Measurements from ENCODE around the gene LRRK2. TPM values are rescaled to one million over a fixed set of nuclear protein-coding genes. Genes with fewer than 3 reads are reported as not detected.

LRRK2 gene
- total RNA-seq (ENCODE audit: unreplicated experiment) = 0.26 TPM
- long read RNA-seq = 0 reads

- H3K4me3 Mint-ChIP-seq (ENCODE audit: unreplicated experiment) = peak within 1 kb of the TSS; percentile 91
- no peaks in the 10 kb centered on the region for H3K9me3 Mint-ChIP-seq (ENCODE audit: unreplicated experiment)
- peak; percentile 46 for DNase-seq (ENCODE audit: low spot score)
- H3K27me3 Mint-ChIP-seq (ENCODE audit: unreplicated experiment) = peaks cover 5% of the 10 kb centered on the region
- no peaks in the 10 kb centered on the region for H3K36me3 Mint-ChIP-seq (ENCODE audit: low read depth, unreplicated experiment)
- H3K4me1 Mint-ChIP-seq (ENCODE audit: unreplicated experiment) = peaks cover 12% of the 10 kb centered on the region
- TF ChIP-seq CTCF (IDR thresholded peaks at IDR 0.05; ENCODE audit: unreplicated experiment) = no peak
- no peak within 1 kb of the TSS for H3K27ac Mint-ChIP-seq (ENCODE audit: unreplicated experiment)
Observed at GRCh38 chr12:40224439-40225291, at the start of gene LRRK2. Gene LRRK2 (plus strand): TSS chr12:40224997. CDS start chr12:40225132, 135 bp downstream.

- no peaks in the 10 kb centered on the region for H3K4me1 Mint-ChIP-seq (ENCODE audit: unreplicated experiment)
Observed at GRCh38 chr12:40175045-40175444, 49.8 kb upstream of the LRRK2 start.

GRCh38 chr12:40175489-40175888, 49.3 kb upstream of the LRRK2 start:
- Mint-ChIP-seq H3K36me3 (ENCODE audit: low read depth, unreplicated experiment) (no peaks in the 10 kb centered on the region), H3K9me3 (ENCODE audit: unreplicated experiment) (no peaks in the 10 kb centered on the region), H3K27me3 (ENCODE audit: unreplicated experiment) (no peaks in the 10 kb centered on the region), H3K4me1 (ENCODE audit: unreplicated experiment) (no peaks in the 10 kb centered on the region), H3K4me3 (ENCODE audit: unreplicated experiment) (no peak overlapping the region), H3K27ac (ENCODE audit: unreplicated experiment) (no peak overlapping the region)
- no peak for TF ChIP-seq CTCF (IDR thresholded peaks at IDR 0.05; ENCODE audit: unreplicated experiment)
- DNase-seq (ENCODE audit: low spot score) = no peak

More at GRCh38 chr12:40175045-40175444, 49.8 kb upstream of the LRRK2 start:
- TF ChIP-seq CTCF (IDR thresholded peaks at IDR 0.05; ENCODE audit: unreplicated experiment) = no peak
- no peak for DNase-seq (ENCODE audit: low spot score)
- Mint-ChIP-seq H3K36me3 (ENCODE audit: low read depth, unreplicated experiment) (no peaks in the 10 kb centered on the region), H3K4me3 (ENCODE audit: unreplicated experiment) (no peak overlapping the region), H3K9me3 (ENCODE audit: unreplicated experiment) (no peaks in the 10 kb centered on the region), H3K27ac (ENCODE audit: unreplicated experiment) (no peak overlapping the region), H3K27me3 (ENCODE audit: unreplicated experiment) (no peaks in the 10 kb centered on the region)

GRCh38 chr12:40178701-40179100, 46.1 kb upstream of the LRRK2 start:
- H3K27ac Mint-ChIP-seq (ENCODE audit: unreplicated experiment) = no peak overlapping the region
- H3K27me3 Mint-ChIP-seq (ENCODE audit: unreplicated experiment) = no peaks in the 10 kb centered on the region
- no peak overlapping the region for H3K4me3 Mint-ChIP-seq (ENCODE audit: unreplicated experiment)
- TF ChIP-seq CTCF (IDR thresholded peaks at IDR 0.05; ENCODE audit: unreplicated experiment) = no peak
- DNase-seq (ENCODE audit: low spot score) = no peak
- no peaks in the 10 kb centered on the region for H3K4me1 Mint-ChIP-seq (ENCODE audit: unreplicated experiment)
- H3K36me3 Mint-ChIP-seq (ENCODE audit: low read depth, unreplicated experiment) = no peaks in the 10 kb centered on the region
- H3K9me3 Mint-ChIP-seq (ENCODE audit: unreplicated experiment) = no peaks in the 10 kb centered on the region

GRCh38 chr12:40181490-40181889, 43.3 kb upstream of the LRRK2 start:
- Mint-ChIP-seq H3K4me3 (ENCODE audit: unreplicated experiment) (no peak overlapping the region), H3K9me3 (ENCODE audit: unreplicated experiment) (no peaks in the 10 kb centered on the region), H3K36me3 (ENCODE audit: low read depth, unreplicated experiment) (no peaks in the 10 kb centered on the region), H3K27me3 (ENCODE audit: unreplicated experiment) (no peaks in the 10 kb centered on the region), H3K4me1 (ENCODE audit: unreplicated experiment) (no peaks in the 10 kb centered on the region), H3K27ac (ENCODE audit: unreplicated experiment) (no peak overlapping the region)
- DNase-seq (ENCODE audit: low spot score) = no peak
- no peak for TF ChIP-seq CTCF (IDR thresholded peaks at IDR 0.05; ENCODE audit: unreplicated experiment)

Measured in endothelial cell (in vitro differentiated cells).